SW 1271 (cell line): ENCODE data around the gene HS6ST2.

Experiments
- DNase-seq, 2 experiments: peaks; one replicate each; lab custom pipeline; 2025; lab: John Stamatoyannopoulos, UW

HS6ST2 gene

DNA sequence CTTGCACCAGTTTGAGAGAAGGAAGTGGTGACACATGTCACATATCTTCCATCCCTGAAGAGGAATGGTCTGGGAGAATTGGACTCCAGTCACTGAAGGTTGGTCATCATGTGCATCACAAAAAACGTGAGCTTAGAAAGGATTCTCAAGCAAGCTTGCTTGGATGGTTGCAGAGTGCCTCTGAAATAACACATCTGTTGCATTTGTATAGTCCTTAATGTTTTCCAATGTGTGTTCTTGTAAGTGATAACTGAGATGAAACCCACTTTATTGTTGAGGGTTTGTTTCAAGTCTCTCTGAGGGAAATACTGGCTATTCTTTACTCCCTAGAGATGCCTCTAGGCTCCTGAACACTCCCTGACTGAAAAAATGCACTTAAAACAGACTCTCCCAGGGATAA lies 285.1 kb downstream of the HS6ST2 start:
- no peak for DNase-seq

DNA sequence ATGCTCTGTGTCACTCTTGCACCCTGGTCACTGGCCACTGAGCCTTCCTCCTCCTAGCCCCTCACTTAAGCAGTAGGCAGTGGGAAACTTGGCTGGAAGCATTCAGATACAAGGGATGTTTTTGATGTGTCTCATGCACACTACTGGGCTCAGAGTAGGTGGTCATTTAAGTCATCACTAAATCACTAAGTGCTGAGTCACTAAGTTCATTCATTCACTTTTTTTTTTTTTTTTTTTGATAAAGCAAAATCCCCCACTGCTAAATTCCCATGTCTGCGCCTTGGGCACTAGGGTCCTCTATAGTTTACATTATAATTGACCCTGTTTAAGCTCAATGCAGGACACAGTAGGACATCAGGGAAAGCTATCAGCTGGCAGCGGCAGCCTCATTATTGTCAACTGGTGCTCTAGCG lies 287.2 kb downstream of the HS6ST2 start:
- DNase-seq, result no peak

GRCh38 chrX:132669142-132669541 lies 289.3 kb downstream of the HS6ST2 start:
- DNase-seq, result no peak

- no peak for DNase-seq
Observed at GRCh38 chrX:132668178-132668577, 290.3 kb downstream of the HS6ST2 start.

DNA sequence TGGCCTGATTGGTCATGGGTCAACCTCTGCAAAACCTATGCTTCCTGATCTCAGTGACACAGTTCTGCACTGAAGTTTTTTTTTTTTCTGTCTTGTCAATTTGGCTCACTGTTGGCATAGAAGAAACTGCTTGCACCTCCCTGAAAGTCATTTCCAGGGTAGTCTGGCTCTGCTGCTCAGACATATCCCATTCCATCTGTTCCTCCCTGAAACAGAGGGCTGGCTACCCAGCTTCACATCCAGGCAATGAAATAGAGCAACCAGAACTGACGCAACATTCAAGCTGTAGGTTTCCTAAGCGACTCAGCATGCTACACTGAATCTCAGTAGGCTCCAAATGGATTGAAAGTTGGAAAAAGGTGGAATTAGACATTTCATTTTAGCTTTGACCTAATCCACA lies 292.8 kb downstream of the HS6ST2 start:
- no peak for DNase-seq

GRCh38 chrX:132664273-132664672 lies 294.2 kb downstream of the HS6ST2 start:
- no peak for DNase-seq

DNA sequence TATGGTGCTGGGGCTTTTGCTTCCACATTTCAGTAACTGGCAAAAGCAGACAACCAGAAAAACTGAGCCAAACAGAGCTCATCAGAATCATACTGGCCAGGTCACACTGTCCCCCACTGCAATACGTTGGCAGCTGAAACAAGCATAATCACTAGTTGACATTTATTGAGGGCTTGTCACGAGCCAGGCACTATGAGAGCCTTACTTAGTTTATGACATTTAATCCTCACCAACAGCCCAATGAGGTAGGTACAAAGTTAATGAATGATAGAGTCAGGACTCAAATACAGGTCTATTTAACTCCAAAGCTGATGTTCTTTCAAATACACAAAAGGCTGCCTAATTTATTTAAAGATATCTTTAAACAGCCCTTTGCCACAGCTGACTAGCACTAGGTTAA lies 295.6 kb downstream of the HS6ST2 start:
- no peak for DNase-seq

GRCh38 chrX:132657876-132658275 lies 300.6 kb downstream of the HS6ST2 start:
- no peak for DNase-seq

- DNase-seq, result no peak
Observed at GRCh38 chrX:132652871-132653270, 305.6 kb downstream of the HS6ST2 start.

GRCh38 chrX:132651421-132652086 lies 306.9 kb downstream of the HS6ST2 start:
- DNase-seq, result no peak

GRCh38 chrX:132648895-132649294 lies 309.5 kb downstream of the HS6ST2 start:
- no peak for DNase-seq

- DNase-seq, result no peak
Observed at GRCh38 chrX:132639446-132639845, 319.0 kb downstream of the HS6ST2 start.

DNA sequence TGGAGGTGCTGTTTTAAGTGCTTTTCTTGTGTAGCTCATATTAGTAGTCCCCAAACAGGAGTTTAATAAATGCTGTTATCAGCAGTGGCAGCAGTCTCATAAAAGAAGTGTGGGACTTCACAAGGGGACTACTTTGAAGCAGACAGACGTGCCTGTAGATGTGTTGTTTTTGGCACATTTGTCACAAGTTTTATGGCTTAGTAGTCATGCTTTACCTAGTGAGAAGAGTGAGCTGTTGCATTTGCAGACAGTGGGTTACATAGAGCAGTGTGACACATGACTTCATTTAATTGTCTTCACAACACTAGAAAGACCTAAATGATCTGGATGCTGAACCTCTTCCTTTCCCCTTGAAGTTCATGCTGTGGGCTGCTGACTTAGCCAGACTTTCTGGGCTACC lies 320.1 kb downstream of the HS6ST2 start:
- DNase-seq, result no peak

DNA sequence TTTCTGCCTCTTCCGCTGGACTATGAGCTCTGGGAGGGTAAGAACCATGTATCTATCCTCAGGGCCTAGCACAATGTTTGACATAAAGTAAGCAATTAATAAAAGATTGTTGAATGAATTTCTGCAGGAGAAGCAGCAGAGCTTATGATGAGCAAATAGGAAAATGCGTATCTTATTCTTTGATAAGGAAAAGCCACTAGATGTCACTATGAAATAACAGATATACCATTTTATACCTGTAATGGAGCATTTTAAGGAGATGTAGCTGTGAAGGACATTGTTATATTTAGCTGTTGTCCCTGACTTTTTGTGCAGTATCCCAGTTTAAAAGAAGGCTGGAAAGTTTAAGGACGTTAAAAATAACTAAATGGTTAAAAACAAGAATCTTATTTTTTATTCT lies 322.3 kb downstream of the HS6ST2 start:
- DNase-seq, result peak in 1 of 2 experiments; percentile 19

- no peak for DNase-seq
Observed at GRCh38 chrX:132634521-132634920, 323.9 kb downstream of the HS6ST2 start.

- DNase-seq, result peak in 1 of 2 experiments; percentile 29
Observed at GRCh38 chrX:132631579-132632232, 326.7 kb downstream of the HS6ST2 start.

DNA sequence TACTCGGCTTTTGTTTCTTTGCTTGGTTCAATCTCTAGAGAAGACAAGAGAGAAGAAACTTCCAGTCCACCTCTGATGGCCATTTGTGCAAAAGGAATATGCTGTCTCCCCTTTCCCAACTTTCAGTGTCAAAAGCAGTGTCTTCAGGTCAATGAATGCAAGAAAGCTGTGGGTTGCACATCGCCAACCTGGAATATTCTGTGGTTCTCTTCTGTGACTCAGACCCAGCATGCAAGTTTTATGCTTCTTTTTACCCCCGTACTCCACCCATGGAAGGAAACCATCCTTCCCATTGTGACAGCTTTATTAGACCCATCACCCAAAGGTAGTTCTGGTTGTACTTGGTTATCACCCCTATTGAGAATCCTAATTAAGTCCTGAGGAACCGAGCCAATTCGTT lies 334.0 kb downstream of the HS6ST2 start:
- DNase-seq, result no peak

DNA sequence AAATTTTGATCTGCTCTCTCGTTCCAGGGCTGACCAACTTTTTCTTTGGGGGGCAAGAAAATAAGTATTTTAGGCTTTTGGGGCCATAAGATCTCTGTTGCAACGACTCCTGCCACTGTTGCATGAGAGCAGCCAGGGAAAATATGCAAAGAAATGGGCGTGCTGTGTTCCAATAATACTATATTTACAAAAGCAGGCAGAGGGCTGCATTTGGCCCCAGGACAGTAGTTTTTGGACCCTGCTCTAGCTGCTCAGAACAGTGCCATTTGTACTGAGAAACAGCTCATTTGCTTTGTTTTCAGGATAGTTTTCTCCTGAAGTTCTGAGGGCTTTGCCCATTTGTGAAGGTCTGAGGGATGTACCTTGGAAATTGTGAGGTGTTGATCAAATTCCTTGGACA lies 334.5 kb downstream of the HS6ST2 start:
- no peak for DNase-seq

DNA sequence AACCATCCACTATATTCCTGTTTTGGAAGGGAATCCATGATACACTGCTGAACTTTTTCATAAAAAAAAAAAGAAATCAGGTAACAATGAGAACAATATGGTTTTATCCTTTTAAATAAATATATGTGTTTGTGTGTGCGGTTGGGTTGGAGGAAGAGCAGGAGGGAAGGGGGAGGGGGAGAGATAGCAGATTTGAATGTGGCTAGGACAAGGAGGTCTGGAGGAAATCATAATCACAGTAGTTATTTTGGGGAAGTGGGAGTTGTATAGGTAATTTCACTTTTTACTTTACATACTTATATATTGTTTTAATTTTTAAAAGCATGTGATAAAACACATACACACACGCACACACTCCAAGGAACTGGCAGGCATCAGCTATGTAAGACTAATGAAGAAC lies 335.1 kb downstream of the HS6ST2 start:
- DNase-seq, result no peak

DNA sequence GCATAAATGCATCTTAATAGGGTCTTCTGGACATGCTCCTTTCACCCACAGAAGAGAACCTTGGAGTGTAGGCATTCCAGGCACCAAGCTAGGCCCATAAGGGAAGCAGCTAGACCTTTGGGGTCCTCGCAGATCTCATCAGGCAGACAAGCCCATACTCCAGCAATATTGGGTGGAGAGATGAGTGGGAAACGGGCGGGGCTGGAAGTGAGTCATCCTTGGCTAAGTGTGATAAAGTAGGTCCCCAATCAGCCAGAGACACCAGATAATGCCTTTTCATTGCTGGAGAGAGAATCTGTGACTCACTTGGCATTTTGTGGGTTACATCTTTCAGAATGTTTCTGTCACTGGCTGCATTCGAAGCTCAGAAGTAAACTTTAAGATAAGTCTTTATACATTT lies 336.3 kb downstream of the HS6ST2 start:
- DNase-seq, result no peak

DNA sequence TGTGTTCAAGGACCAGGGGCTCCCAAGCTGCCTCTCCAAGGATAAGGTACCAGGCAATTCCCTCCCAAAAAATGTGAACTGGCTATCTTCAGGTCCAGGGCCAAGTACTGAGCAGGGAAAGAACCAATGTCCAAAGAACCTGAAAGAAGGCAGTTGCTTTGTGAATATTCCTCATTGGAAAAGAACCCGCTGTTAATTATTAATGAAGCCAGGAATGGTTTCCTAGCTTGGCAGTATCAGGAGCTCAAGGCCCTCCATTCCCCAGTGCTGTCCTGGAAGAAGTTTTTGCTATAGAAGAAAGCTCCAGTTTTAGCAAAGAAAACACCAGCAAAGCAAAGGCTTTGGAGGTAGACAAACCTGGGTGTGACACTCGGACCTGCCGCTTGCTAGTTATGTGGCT lies 339.6 kb downstream of the HS6ST2 start:
- no peak for DNase-seq

- peak in 1 of 2 experiments; percentile 11 for DNase-seq
Observed at GRCh38 chrX:132615391-132616131, 342.9 kb downstream of the HS6ST2 start.

- no peak for DNase-seq
Observed at GRCh38 chrX:132614297-132614696, 344.1 kb downstream of the HS6ST2 start.
